Natural killer cell treated with Interleukin-12 subunit alpha and Interleukin-12 subunit beta and Interleukin-15 and Interleukin-18, amount 100 ng/mL, for 72 hours (primary cell): Measurements from ENCODE around the gene PLEKHF1. TPM values are rescaled to one million over a fixed set of nuclear protein-coding genes. Genes with fewer than 3 reads are reported as not detected.

Source experiments
- ATAC-seq, 2 donors: fragments of 150-1000 bp; cut with Tn5 transposase in 1 of 2; sonication (Bioruptor Pico), chemical (Tn5 transposase) in 1 of 2; 2 replicates each; pipeline ENCODE4 v1.10.0; 2021
- DNase-seq: peaks from one replicate; pipeline ENCODE4 v3.0.0; 2022; ENCODE audit warnings: low spot score
- H3K27ac Mint-ChIP-seq, 2 donors: 1 replicate in 1 of 2; 2 replicates in 1 of 2; pipeline ENCODE4 v1.8.0; 2022; ENCODE audit warnings: mixed read lengths in 2 of 2, mild to moderate bottlenecking in 1 of 2, moderate library complexity in 1 of 2
- H3K27me3 Mint-ChIP-seq, 2 donors: 1 replicate in 1 of 2; 2 replicates in 1 of 2; pipeline ENCODE4 v1.8.0; 2022; ENCODE audit warnings: mixed read lengths in 2 of 2
- H3K36me3 Mint-ChIP-seq: one replicate; pipeline ENCODE4 v1.8.0; 2022; ENCODE audit warnings: mixed read lengths
- H3K4me1 Mint-ChIP-seq, 2 donors: 1 replicate in 1 of 2; 2 replicates in 1 of 2; pipeline ENCODE4 v1.8.0; 2022; ENCODE audit warnings: low read depth in 2 of 2, mixed read lengths in 2 of 2, mild to moderate bottlenecking in 1 of 2
- H3K4me3 Mint-ChIP-seq: one replicate; pipeline ENCODE4 v1.8.0; 2022; ENCODE audit warnings: mixed read lengths
- H3K9me3 Mint-ChIP-seq: 2 replicates; pipeline ENCODE4 v1.8.0; 2022; ENCODE audit warnings: mixed read lengths
- total RNA-seq, 2 donors: library from RNA; stranded (reverse); gene quantifications; one replicate each; pipeline ENCODE4 v1.2.3, GENCODE V29; 2022

The PLEKHF1 gene
- total RNA-seq, 2 donors from 2014 or later, result 15.6 to 17.7 TPM

DNA sequence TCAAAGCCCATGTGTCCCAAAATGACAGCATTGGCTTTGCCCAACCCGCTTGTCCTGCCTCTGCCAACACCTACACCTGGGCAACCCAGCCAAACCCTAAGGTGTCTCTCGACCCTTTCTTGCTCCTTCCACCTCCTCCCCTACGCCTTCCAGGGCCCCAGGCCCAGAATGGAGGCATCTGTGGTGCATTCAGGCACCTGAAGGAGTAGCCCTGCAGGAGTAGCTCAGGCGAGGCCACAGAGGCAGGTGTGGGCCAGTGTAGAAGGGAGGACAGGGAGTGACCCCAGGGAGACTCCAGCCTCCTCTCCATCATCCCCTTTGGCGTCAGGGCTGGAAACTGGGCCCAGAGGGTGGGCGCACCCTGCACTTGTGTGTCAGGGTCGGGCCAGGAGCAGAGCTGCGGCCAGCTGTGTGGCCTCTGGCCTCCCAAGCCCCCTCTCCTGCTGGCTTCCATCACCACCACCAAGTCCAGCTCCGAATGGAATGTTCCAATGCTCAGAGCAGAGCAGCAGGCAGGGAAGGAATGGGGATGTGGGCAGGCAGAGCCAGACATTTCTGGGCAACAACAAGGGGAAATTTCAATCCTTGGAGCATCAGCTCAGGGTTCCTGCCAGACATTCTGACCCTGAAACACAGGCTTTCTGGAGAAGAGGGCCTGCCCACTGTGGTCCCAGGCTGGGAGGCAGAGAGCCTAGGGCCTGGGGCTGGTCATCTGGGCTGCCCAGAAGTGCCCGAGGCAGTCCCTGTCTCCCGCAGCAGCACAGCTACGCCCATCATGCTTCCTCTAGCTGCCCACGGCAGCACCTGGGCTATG, 16.4 kb downstream of the PLEKHF1 start:
- Mint-ChIP-seq H3K9me3 (no peaks in the 10 kb centered on the region), H3K36me3 (no peaks in the 10 kb centered on the region), H3K4me1 (peaks cover 42 to 59% of the 10 kb centered on the region in 2 donors), H3K27me3 (no peaks in the 10 kb centered on the region), H3K27ac (peak overlapping the region; percentile 96), H3K4me3 (peak overlapping the region; percentile 89)
- no peak for ATAC-seq
- DNase-seq, result no peak

DNA sequence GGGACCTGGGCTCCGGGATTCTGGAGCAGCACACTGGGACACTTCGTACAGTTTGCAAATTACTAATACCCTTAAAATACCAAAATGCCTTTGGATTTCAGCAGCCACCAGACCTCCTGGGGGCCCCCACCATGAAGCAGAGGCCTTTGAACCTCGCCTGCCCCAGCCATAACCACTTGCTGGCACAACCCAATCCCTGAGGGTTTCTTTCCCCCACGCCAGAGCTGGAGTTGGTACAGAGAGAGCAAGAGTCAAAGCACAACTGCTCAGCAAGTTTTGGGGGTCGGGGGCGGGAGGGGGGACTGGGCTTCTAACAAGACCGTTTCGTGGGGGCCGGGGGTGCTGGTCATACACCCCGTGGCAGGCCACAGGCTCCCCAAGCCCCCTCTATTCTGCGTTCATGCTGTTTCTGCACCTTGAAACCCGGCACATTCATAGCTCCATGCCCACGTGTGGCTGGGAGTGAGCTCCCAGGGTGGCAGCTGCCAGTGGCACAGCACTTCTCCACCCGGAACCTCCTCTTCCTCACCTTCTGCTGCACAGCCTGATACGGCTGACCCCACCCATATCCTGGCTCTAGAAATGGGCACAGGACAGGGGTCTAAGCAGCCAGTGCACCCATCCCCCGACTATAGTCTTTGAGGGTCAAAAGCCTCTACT, 17.1 kb downstream of the PLEKHF1 start:
- Mint-ChIP-seq H3K4me3 (no peak overlapping the region), H3K36me3 (no peaks in the 10 kb centered on the region), H3K27me3 (no peaks in the 10 kb centered on the region), H3K9me3 (no peaks in the 10 kb centered on the region), H3K27ac (peak overlapping the region in 1 of 2 donors; percentile 72), H3K4me1 (peaks cover 40 to 57% of the 10 kb centered on the region in 2 donors)
- no peak for DNase-seq
- ATAC-seq, result no peak

DNA sequence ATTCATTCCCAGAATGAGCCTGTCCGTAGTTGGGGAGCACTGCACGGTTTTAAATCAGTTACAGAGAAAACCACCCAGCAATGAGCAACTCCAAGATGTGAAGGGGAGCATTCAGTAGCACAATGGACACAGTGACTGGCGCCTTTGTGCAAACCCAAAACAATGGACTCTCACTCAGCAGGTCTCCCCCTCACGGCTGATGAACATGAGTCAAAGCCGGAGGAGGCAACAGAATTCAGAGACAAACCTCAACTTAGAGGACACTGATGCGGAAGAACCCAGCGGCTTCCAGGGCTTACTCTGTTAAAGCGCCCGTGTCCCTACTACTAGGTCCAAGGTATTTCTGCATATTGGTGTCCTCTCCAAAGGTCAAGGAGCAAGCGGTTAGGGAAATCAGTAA, 17.7 kb downstream of the PLEKHF1 start:
- H3K27me3 Mint-ChIP-seq, result no peaks in the 10 kb centered on the region
- H3K4me1 Mint-ChIP-seq, result peaks cover 45 to 59% of the 10 kb centered on the region in 2 donors

DNA sequence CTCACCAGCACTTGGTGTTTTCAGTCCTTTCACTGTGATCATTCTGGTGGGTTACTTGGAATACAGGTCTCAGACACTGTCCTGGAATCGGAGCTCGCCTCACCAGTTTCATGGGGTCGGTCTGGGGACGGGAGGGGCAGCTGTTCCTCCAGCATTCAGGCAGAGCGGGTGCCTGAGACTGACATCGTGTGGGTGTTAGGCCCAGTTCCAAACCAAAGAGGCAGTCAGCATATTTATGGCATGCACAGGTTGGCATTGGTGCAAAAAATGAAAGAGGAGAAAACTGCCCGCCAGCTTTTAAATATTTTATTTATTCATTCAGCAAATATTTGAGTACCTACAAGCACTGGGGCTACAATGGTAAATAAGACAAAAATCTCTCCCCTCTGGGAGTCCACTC, 20.1 kb downstream of the PLEKHF1 start:
- Mint-ChIP-seq H3K4me1 (peaks cover 52 to 61% of the 10 kb centered on the region in 2 donors), H3K27me3 (no peaks in the 10 kb centered on the region), H3K27ac (peak overlapping the region in 1 of 2 donors; percentile 72), H3K36me3 (peaks cover 8% of the 10 kb centered on the region), H3K4me3 (no peak overlapping the region), H3K9me3 (no peaks in the 10 kb centered on the region)
- ATAC-seq (no peak), DNase-seq (no peak)

More for the DNA sequence above, 17.7 kb downstream of the PLEKHF1 start:
- ATAC-seq (no peak), DNase-seq (no peak)
- Mint-ChIP-seq H3K4me3 (no peak overlapping the region), H3K36me3 (no peaks in the 10 kb centered on the region), H3K9me3 (no peaks in the 10 kb centered on the region), H3K27ac (peak overlapping the region in 1 of 2 donors; percentile 72)

GRCh38 chr19:29686285-29686805, 21.1 kb downstream of the PLEKHF1 start:
- Mint-ChIP-seq H3K27me3 (no peaks in the 10 kb centered on the region), H3K4me3 (no peak overlapping the region), H3K4me1 (peaks cover 47 to 55% of the 10 kb centered on the region in 2 donors), H3K9me3 (no peaks in the 10 kb centered on the region), H3K36me3 (peaks cover 8% of the 10 kb centered on the region), H3K27ac (peak overlapping the region in 1 of 2 donors; percentile 6)
- DNase-seq (no peak), ATAC-seq (no peak)

DNA sequence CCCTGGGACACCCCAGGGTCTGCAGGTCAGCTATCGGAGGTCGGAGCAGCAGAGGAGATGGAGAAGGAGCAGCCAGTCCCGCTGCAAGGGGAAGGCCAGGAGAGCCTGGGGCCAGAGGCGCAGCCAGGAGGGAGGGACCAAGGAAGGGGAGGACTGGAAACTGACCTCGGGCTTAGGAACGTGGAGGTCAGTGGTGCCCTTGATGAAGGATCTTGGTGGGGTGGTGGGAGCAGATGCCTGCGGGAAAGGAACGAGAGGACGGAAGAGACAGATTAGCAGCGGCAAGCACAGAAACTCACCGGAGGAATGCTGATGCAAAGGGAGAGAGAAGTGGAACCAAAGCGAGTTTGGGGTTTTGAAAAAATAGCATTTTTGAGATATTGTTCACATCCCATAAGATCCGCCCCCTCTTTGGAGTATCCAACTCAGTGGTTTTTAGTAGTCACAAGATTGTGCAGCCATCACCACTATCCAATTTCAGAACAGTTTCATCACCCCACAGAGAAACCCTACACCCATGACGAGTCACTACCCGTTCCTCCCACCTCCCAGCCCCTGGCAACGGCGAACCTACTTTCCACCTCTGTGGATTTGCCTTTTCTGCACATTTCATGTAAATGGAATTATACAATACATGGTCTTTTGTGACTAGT, 22.1 kb downstream of the PLEKHF1 start:
- ATAC-seq, result peak; percentile 43 to 57
- Mint-ChIP-seq H3K36me3 (peaks cover 8% of the 10 kb centered on the region), H3K4me3 (peak overlapping the region; percentile 27), H3K27ac (peak overlapping the region; percentile 46 to 82), H3K9me3 (no peaks in the 10 kb centered on the region), H3K4me1 (peaks cover 43 to 50% of the 10 kb centered on the region in 2 donors), H3K27me3 (no peaks in the 10 kb centered on the region)
- DNase-seq, result no peak

DNA sequence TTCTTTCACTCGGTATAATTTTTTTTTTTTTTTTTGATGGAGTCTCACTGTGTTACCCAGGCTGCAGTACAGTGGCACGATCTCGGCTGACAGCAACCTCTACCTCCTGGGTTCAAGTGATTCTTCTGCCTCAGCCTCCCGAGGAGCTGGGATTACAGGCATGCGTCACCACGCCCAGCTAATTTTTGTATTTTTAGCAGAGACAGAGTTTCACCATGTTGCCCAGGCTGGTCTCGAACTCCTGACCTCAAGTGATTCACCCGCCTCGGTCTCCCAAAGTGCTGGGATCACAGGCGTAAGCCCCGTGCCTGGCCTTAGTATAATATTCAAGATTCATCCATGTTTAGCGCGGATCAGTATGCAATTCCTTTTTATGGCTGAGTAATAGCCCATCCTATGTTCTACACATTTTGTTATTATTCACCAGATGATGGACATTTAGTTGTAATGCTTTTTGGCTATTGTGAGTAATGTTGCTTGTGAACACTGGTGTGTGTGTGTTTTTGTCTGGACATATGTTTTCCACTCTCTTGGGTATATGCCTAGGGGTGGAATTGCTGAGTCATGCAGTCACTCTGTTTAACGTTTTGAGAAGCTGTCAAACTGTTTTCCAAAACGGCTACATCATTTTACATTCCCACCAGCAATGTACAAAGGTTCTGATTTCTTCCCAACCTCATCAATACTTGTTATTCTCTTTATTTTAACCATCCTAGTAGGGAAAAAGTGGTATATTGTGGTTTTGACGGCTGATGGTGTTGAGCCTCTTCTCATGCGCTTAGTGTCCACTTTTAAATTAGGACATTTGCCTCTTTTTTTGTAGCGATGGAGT, 22.9 kb downstream of the PLEKHF1 start:
- no peak for DNase-seq
- H3K4me1 Mint-ChIP-seq, result peaks cover 41 to 46% of the 10 kb centered on the region in 2 donors

DNA sequence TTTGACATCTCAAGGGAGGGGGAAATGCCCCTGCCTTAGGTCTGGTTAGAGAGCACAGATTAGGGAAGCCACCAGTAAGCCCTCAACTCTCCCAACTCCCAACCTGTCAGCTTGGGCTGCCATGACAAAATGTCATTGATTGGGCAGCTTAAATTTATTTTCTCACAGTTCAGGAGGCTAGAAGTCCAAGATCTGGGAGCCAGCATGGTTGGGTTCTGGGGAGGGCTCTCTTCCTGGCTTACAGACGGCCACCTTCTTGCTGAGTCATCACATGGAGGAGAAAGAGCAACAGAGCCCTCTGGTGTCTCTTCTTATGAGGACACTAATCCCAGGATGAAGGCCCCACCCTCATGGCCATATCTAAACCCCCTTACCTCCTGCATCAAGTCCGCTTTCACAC, 25.6 kb downstream of the PLEKHF1 start:
- Mint-ChIP-seq H3K36me3 (peaks cover 8% of the 10 kb centered on the region), H3K4me3 (no peak overlapping the region), H3K4me1 (peaks cover 41 to 48% of the 10 kb centered on the region in 2 donors), H3K9me3 (no peaks in the 10 kb centered on the region), H3K27me3 (no peaks in the 10 kb centered on the region), H3K27ac (peak overlapping the region; percentile 16 to 69)
- ATAC-seq (peak; percentile 79 to 88), DNase-seq (peak; percentile 83)

More for the DNA sequence above, 22.9 kb downstream of the PLEKHF1 start:
- Mint-ChIP-seq H3K36me3 (peaks cover 8% of the 10 kb centered on the region), H3K9me3 (no peaks in the 10 kb centered on the region), H3K27me3 (no peaks in the 10 kb centered on the region), H3K27ac (peak overlapping the region; percentile 13 to 82), H3K4me3 (peak overlapping the region; percentile 15)
- ATAC-seq, result no peak

DNA sequence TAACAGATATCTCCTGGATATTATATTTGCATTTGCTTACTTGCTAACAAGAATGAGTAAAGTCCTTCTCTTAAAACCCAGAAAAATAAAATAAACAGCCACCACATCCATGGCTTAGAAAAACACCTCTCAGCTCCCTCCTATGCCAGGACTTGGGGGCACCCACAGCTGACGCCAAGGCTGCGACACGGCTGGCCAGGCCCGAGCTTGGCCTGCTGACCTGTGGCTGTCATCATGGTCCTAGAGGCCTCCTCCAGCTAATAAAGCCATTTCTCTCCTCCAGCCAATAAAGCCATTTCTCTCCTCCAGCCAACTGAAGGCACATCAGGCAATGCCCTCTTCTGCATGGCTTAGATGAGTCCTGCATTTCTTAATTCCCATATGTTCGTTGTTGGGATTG, 28.9 kb downstream of the PLEKHF1 start:
- peaks cover 25 to 33% of the 10 kb centered on the region in 2 donors for H3K4me1 Mint-ChIP-seq

DNA sequence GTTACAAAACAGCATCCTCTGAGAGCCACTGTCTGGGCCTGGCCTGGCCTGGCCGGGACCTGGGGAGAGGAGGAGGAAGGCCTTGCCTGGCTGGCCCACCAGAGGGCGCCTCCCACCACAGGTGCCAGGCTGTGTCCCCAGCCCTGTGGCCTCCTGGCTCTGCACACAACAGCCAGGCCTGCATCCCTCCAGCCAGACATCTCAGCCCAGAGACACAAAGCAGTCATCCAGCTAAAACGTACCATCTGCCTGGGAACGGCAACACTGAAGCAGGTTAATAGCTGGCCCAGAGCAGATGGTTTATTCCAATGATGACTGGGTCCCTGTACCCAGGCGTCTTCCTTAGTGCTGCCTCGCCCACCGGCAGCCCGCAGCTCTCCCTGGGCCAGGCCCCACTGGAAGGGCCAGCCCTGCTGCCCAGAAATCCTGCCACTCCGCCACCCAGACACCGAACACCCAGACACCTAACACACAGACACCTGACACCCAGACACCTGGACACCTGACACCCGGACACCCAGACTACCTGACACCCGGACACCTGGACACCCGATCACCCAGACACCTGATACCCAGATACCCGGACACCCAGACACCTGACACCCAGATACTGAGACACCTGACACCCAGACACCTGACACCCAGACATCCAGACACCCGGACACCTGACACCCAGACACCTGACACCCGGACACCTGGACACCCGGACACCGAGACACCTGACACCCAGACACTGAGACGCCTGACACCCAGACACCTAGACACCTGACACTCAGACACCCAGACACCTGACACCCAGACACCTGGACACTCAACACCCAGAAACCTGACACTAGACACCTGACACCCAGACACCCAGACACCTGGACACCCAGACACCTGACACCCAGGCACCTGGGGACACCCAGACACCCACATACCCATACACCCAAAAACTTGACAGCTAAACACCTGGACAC, 29.7 kb downstream of the PLEKHF1 start:
- DNase-seq (peak; percentile 85), ATAC-seq (peak; percentile 94)
- H3K27me3 Mint-ChIP-seq, result no peaks in the 10 kb centered on the region
- peaks cover 20 to 27% of the 10 kb centered on the region in 2 donors for H3K4me1 Mint-ChIP-seq
- no peak overlapping the region for H3K4me3 Mint-ChIP-seq
- H3K9me3 Mint-ChIP-seq, result no peaks in the 10 kb centered on the region
- H3K27ac Mint-ChIP-seq, result peak overlapping the region in 1 of 2 donors; percentile 88
- H3K36me3 Mint-ChIP-seq, result no peaks in the 10 kb centered on the region

More for the DNA sequence above, 28.9 kb downstream of the PLEKHF1 start:
- H3K9me3 Mint-ChIP-seq, result no peaks in the 10 kb centered on the region
- no peak overlapping the region for H3K4me3 Mint-ChIP-seq
- peaks cover 7% of the 10 kb centered on the region for H3K36me3 Mint-ChIP-seq
- H3K27me3 Mint-ChIP-seq, result no peaks in the 10 kb centered on the region
- ATAC-seq (no peak), DNase-seq (no peak)
- peak overlapping the region in 1 of 2 donors; percentile 88 for H3K27ac Mint-ChIP-seq

DNA sequence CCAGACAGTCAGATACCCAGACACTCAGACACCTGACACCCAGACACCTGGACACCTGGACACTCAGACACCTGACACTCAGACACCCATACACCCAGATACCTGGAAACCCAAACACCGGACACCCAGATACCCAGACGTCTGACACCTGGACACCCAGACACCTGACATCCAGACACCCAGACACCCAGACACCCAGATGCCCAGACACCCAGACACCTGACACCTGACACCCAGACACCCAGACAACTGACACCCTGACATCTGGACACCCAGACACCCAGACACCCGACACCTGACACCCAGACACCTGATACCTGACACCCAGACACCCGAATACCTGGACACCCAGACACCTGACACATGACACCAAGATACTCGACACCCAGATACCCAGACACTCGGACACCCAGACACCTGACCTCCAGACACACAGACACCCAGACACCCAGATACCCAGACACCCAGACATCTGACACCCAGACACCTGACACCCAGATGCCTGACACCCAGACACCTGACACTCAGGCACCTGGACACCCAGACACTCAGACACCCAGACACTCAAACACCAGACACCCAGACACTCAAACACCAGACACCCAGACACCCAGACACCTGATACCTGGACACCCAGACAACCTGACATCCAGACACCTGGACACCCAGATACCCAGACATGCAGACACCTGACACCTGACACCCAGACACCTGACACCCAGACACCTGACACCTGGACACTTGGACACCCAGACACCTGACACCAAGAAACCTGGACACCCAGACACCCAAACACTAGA, 30.7 kb downstream of the PLEKHF1 start:
- no peak for DNase-seq
- H3K27ac Mint-ChIP-seq, result peak overlapping the region; percentile 54 to 88
- H3K4me1 Mint-ChIP-seq, result peaks cover 18 to 25% of the 10 kb centered on the region in 2 donors
- no peaks in the 10 kb centered on the region for H3K9me3 Mint-ChIP-seq
- H3K27me3 Mint-ChIP-seq, result no peaks in the 10 kb centered on the region
- no peaks in the 10 kb centered on the region for H3K36me3 Mint-ChIP-seq
- H3K4me3 Mint-ChIP-seq, result no peak overlapping the region
- ATAC-seq, result no peak

- H3K27ac Mint-ChIP-seq, result peak overlapping the region; percentile 54 to 88
These were observed 31.2 kb downstream of the PLEKHF1 start for GRCh38 chr19:29696565-29696846.

More at GRCh38 chr19:29696565-29696846, 31.2 kb downstream of the PLEKHF1 start:
- Mint-ChIP-seq H3K4me3 (no peak overlapping the region), H3K9me3 (no peaks in the 10 kb centered on the region), H3K4me1 (peaks cover 16 to 22% of the 10 kb centered on the region in 2 donors), H3K36me3 (no peaks in the 10 kb centered on the region), H3K27me3 (no peaks in the 10 kb centered on the region)
- DNase-seq, result no peak
- no peak for ATAC-seq
